IPS-20b (cell line): Measurements from ENCODE around the gene WNT3A.

Source experiments
- H3K27ac ChIP-seq: one replicate; pipeline ENCODE4 v1.5.1; 2013; ENCODE audit warnings: low read length
- H3K27me3 ChIP-seq: 2 replicates; pipeline ENCODE4 v1.6.1; 2013; ENCODE audit warnings: mild to moderate bottlenecking, low read length, inconsistent platforms; ENCODE audit not compliant: insufficient read depth
- H3K36me3 ChIP-seq: 2 replicates; pipeline ENCODE4 v1.6.1; 2013; ENCODE audit warnings: low read depth, mild to moderate bottlenecking, inconsistent platforms, low read length, moderate library complexity; ENCODE audit not compliant: insufficient read depth
- H3K4me1 ChIP-seq: 2 replicates; pipeline ENCODE4 v1.6.1; 2013; ENCODE audit warnings: mild to moderate bottlenecking, control low read depth, inconsistent platforms, low read length, moderate library complexity; ENCODE audit not compliant: insufficient read depth
- H3K4me3 ChIP-seq: 2 replicates; pipeline ENCODE4 v1.5.1; 2013; ENCODE audit warnings: mild to moderate bottlenecking, low read length, inconsistent platforms
- H3K9ac ChIP-seq: 2 replicates; pipeline ENCODE4 v1.6.1; 2013; ENCODE audit warnings: low read depth, mild to moderate bottlenecking, inconsistent platforms, low read length, moderate library complexity
- H3K9me3 ChIP-seq: 2 replicates; pipeline ENCODE4 v1.6.1; 2013; ENCODE audit warnings: mild to moderate bottlenecking, low read depth, low read length, inconsistent platforms; ENCODE audit not compliant: insufficient read depth

WNT3A gene

GRCh38 chr1:228008391-228009115, 1.8 kb downstream of the WNT3A start:
- Histone ChIP-seq H3K9me3 (no peaks in the 10 kb centered on the region; the same call in 1 of the 2 replicates), H3K4me3 (no peak overlapping the region; the same call in 1 of the 2 replicates), H3K27ac (no peak overlapping the region), H3K4me1 (peaks cover 7% of the 10 kb centered on the region; the same call in 1 of the 2 replicates), H3K9ac (no peak overlapping the region), H3K36me3 (no peaks in the 10 kb centered on the region), H3K27me3 (peaks cover 99% of the 10 kb centered on the region)

GRCh38 chr1:228009116-228009827, 2.5 kb downstream of the WNT3A start:
- H3K9ac ChIP-seq = no peak overlapping the region
- no peak overlapping the region for H3K27ac ChIP-seq
- peaks cover 99% of the 10 kb centered on the region for H3K27me3 ChIP-seq
- H3K4me3 ChIP-seq = no peak overlapping the region
- peaks cover 7% of the 10 kb centered on the region; the same call in 1 of the 2 replicates for H3K4me1 ChIP-seq
- no peaks in the 10 kb centered on the region for H3K36me3 ChIP-seq
- no peaks in the 10 kb centered on the region; the same call in 1 of the 2 replicates for H3K9me3 ChIP-seq

GRCh38 chr1:228009828-228010775, 3.3 kb downstream of the WNT3A start:
- no peak overlapping the region for H3K9ac ChIP-seq
- no peak overlapping the region for H3K4me3 ChIP-seq
- H3K27ac ChIP-seq = no peak overlapping the region
- peaks cover 98% of the 10 kb centered on the region for H3K27me3 ChIP-seq
- no peaks in the 10 kb centered on the region for H3K36me3 ChIP-seq
- peaks cover 7% of the 10 kb centered on the region; the same call in 1 of the 2 replicates for H3K4me1 ChIP-seq
- no peaks in the 10 kb centered on the region; the same call in 1 of the 2 replicates for H3K9me3 ChIP-seq

- Histone ChIP-seq H3K36me3 (no peaks in the 10 kb centered on the region), H3K4me1 (peaks cover 3% of the 10 kb centered on the region; the same call in 1 of the 2 replicates), H3K27ac (no peak overlapping the region), H3K4me3 (no peak overlapping the region), H3K9ac (no peak overlapping the region), H3K9me3 (no peaks in the 10 kb centered on the region; the same call in 1 of the 2 replicates), H3K27me3 (peaks cover 92% of the 10 kb centered on the region)
Measured at GRCh38 chr1:228010921-228011320, 4.1 kb downstream of the WNT3A start.

GRCh38 chr1:228011721-228012311, 5.0 kb downstream of the WNT3A start:
- no peak overlapping the region for H3K4me3 ChIP-seq

GRCh38 chr1:228012555-228012954, 5.8 kb downstream of the WNT3A start:
- Histone ChIP-seq H3K9me3 (no peaks in the 10 kb centered on the region; the same call in 1 of the 2 replicates), H3K9ac (no peak overlapping the region), H3K4me1 (peaks cover 3% of the 10 kb centered on the region; the same call in 1 of the 2 replicates), H3K4me3 (no peak overlapping the region), H3K36me3 (no peaks in the 10 kb centered on the region), H3K27ac (no peak overlapping the region), H3K27me3 (peaks cover 76% of the 10 kb centered on the region)

More at GRCh38 chr1:228011721-228012311, 5.0 kb downstream of the WNT3A start:
- Histone ChIP-seq H3K36me3 (no peaks in the 10 kb centered on the region), H3K27ac (no peak overlapping the region), H3K9me3 (no peaks in the 10 kb centered on the region; the same call in 1 of the 2 replicates), H3K9ac (no peak overlapping the region), H3K4me1 (peaks cover 3% of the 10 kb centered on the region; the same call in 1 of the 2 replicates), H3K27me3 (peaks cover 84% of the 10 kb centered on the region)

- Histone ChIP-seq H3K9ac (no peak overlapping the region), H3K36me3 (no peaks in the 10 kb centered on the region), H3K27ac (no peak overlapping the region), H3K4me1 (peaks cover 3% of the 10 kb centered on the region; the same call in 1 of the 2 replicates), H3K4me3 (no peak overlapping the region), H3K9me3 (no peaks in the 10 kb centered on the region), H3K27me3 (peaks cover 69% of the 10 kb centered on the region)
Measured at GRCh38 chr1:228013131-228013934, 6.5 kb downstream of the WNT3A start.

GRCh38 chr1:228013935-228014930, 7.4 kb downstream of the WNT3A start:
- H3K4me3 ChIP-seq = no peak overlapping the region
- H3K9me3 ChIP-seq = no peaks in the 10 kb centered on the region
- no peaks in the 10 kb centered on the region for H3K36me3 ChIP-seq
- peaks cover 60% of the 10 kb centered on the region for H3K27me3 ChIP-seq
- no peaks in the 10 kb centered on the region for H3K4me1 ChIP-seq
- H3K27ac ChIP-seq = no peak overlapping the region
- H3K9ac ChIP-seq = no peak overlapping the region

GRCh38 chr1:228015276-228016180, 8.7 kb downstream of the WNT3A start:
- Histone ChIP-seq H3K9me3 (no peaks in the 10 kb centered on the region), H3K27ac (no peak overlapping the region), H3K4me1 (no peaks in the 10 kb centered on the region), H3K27me3 (peaks cover 47% of the 10 kb centered on the region), H3K36me3 (no peaks in the 10 kb centered on the region), H3K9ac (no peak overlapping the region), H3K4me3 (no peak overlapping the region)
